NCI-H526 (cell line): ENCODE data around the gene ITCH.
"Not testable (repeated sequence)": the region's sequence is repeated elsewhere in the genome, so short reads cannot be mapped to it uniquely, and the experiment has no call there.

Experiments used
- DNase-seq, 2 experiments: peaks; one replicate each; lab custom pipeline; 2025; lab: John Stamatoyannopoulos, UW

Gene ITCH

DNA sequence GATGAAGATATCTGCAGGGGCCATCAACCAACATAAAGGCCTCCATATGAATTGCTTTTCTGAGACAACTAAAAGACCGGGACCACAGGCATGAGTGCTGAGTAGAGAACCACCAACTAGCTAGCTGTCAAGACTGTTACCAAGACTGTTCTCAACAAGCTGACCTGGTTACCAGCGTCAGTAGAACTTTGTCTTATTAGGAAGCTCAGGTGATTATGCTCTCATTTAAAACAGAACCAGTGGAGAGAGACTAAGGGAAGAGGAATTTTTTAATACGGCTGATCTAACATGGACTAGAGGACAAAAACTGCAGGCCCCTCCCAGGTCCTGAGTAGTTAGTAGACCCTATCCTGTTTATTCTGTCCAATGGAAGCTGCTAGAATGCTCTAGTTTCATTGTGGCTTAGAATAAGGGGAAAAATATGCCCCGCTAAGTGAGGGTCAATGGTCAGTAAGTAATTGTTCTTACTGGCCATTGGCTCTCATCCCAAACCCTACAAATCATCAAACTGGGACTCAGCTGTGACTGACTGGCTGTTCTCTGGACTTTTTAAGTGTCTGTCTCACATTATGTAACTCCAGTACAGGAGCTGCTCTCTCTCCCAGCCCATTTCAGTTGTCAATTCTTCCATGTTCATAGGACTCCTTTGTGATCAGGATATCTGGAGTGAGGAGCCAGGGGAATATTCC lies 149.3 kb downstream of the ITCH start:
- no peak for DNase-seq

DNA sequence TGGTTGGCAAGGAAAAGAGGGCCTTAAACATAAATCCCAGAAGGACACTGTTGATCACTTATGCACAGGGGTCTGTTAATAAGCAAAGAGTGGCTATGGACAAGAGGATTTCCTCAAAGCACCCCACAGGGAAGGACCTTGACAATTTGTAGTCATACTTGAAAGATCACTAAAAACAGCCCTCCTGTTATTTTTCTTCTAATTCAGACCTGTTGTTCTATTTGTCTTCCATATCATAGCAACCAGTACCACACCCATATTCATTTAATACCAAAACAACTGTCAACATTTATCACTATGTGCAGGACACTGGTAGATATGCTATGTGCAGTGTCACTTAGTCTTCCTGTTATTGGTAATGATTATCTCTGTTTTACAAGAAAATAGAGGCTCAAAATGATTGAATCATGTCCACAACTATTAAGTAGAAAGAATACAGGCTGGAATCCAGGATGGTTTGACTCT lies 149.9 kb downstream of the ITCH start:
- DNase-seq: no peak

DNA sequence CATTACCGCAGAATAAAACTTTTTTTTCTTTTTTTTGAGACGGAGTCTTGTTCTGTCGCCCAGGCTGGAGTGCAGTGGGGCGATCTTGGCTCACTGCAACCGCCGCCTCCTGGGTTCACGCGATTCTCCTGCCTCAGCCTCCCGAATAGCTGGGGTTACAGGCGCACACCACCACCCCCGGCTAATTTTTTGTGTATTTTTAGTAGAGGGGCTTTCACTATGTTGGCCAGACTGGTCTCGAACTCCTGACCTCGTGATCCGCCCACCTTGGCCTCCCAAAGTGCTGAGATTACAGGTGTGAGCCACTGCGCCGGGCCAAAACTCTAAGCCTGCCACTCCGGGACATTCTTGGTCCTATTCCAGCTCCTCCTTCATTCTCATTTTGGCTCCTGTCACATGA lies 151.0 kb downstream of the ITCH start:
- DNase-seq: not testable (repeated sequence)

DNA sequence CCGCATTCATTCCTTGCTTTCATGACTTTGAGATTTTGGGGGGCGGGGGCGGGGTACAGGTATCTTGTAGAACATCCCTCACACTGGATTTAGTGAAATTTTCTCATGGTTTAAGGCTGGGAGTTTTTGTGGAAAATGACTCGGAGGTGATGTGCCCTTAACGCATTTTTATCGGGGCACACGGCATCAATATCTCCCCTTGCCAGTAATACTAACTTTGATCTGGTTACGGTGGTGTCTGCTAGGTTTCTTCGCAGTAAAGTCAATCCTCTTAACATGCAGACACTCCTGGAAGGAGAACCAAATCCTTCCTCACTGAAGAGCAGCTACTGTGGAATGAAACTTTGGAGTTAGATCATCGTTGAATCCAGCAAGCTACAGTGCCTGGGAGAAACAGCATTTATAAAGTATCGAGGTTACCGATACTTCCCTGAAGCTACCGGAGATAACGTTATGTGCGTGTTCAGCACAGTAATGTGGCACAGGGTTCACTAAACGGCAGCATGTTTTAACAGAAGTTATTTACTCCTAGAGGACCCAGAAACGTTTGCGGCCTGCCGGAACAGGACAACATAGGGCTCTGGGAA lies 151.9 kb downstream of the ITCH start:
- no peak for DNase-seq

DNA sequence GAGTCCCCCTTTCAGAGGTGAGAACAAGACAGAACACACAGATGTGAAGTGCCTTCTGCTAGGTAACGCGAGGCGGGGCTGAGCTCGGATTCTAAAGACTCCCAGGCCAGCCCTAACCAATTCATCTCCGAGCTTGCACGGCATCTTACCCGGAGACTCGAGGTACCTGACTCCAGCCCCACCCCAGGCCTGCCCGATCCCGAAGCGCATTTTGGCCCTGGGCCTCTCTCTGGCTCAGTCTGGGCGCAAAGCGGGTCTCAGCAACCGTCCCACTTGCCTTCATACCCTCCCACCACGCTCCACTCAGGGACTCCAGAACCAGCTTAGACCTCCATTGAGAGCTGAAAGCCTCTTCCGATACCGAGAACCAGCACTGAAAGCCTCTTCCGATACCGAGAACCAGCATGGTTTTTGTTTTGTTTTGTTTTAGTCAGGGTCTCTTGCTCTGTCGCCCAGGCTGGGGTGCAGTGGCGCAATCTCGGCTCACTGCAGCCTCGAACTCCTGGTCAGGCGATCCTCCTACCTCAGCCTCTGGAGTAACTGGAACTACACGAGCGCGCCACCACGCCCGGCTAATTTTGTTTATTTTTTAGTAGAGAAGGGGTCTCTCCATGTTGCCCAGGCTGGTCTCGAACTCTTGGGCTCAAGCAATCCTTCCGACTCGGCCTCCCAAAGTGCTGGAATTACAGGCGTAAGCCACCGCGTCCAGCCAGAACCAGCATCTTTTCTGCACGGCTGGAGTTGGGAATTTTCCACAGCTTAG lies 152.6 kb downstream of the ITCH start:
- peak; percentile 59 to 85 for DNase-seq

DNA sequence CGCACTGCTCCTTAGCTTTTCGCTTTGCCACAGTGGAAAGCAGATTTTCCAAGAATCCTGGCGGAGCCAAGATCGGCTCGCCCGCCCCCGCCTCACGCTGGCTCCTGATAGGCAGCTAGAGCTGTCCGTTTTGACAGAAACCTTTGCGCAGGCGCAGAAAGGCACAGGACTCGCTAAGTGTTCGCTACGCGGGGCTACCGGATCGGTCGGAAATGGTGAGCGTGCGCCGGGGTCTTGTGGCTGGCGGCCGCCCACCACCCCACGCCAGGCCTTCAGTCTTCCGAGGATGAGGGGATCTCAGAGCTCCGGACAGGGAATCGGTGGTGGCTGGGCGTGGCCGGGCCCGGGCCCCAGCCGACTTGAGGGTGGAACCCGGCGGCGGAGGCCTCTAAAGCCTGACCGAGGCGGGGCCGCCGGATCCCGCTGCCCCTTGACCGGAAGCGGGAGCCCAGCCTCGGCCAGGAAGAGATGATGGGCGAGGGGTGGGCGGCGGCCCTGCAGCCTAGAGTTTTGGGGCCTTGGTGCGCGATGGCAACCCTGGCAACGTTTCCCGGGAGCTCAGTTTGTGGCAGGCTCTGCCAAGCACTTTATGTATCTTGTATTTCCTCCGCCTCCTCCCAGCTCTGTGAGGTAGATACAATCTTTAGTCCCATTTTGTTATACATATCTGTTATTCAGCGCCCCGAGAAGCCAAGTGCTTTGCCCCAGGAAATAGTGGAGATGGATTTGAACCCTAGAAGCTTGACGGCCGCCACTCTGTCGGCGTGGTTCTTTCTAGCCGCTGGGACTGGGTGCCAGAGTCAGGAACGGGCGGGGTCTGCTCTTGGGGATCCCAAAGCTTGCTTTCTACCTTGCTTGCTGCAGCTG lies 153.4 kb downstream of the ITCH start, which contains the start of gene DYNLRB1:
Gene DYNLRB1, plus strand, starts transcription at position 176 of the 867 bp plus-strand sequence. Its CDS starts 37 bp downstream, at position 213.
- peak; percentile 95 to 99 for DNase-seq

DNA sequence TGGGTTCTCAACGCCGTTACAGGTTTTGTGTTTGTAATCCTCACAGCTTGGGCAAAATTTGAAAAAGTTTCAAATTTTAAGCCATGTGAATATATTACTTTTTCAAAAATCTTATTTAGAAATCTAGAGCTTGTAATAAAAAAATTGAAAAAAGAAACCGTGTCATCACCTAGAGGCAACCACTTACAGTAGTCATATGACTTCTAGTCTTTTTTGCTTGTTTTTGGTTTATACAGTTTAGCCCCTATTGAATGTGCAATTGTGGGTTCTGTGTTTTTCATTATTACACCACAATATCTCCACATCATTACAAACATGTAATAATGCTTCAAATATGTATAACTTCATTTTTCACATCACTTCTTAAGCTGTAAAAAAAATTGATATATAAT lies 154.0 kb downstream of the ITCH start:
- no peak for DNase-seq

DNA sequence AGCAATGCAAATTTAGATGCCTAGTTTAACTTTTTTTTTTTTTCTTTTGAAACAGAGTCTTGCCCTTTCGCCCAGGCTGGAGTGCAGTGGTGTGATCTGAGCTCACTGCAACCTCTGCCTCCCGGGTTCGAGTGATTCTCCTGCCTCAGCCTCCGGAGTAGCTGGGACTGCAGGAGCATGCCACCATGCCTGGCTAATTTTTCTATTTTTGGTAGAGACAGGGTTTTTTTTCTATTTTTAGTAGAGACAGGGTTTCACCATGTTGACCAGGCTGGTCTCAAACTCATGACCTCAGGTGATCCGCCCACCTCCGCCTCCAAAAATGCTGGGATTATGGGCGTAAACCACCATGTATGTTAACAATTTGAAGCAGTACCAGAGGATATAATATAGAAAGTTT lies 155.8 kb downstream of the ITCH start:
- not testable (repeated sequence) for DNase-seq

DNA sequence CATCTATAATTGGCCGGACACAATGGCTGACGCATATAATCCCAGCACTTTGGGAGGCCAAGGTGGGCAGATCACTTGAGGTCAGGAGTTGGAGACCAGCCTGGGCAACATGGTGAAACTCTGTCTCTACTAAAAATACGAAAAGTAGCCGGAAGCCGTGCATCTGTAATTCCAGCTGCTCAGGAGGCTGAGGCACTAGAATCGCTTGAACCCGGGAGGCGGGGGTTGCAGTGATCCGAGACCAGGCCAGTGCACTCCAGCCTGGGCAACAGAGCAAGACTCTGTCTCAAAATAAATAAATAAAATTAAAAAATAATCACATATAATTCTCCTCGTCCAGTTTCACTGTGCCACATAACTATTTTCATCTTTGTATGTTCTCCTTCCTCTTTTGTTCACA lies 156.8 kb downstream of the ITCH start:
- not testable (repeated sequence) for DNase-seq

DNA sequence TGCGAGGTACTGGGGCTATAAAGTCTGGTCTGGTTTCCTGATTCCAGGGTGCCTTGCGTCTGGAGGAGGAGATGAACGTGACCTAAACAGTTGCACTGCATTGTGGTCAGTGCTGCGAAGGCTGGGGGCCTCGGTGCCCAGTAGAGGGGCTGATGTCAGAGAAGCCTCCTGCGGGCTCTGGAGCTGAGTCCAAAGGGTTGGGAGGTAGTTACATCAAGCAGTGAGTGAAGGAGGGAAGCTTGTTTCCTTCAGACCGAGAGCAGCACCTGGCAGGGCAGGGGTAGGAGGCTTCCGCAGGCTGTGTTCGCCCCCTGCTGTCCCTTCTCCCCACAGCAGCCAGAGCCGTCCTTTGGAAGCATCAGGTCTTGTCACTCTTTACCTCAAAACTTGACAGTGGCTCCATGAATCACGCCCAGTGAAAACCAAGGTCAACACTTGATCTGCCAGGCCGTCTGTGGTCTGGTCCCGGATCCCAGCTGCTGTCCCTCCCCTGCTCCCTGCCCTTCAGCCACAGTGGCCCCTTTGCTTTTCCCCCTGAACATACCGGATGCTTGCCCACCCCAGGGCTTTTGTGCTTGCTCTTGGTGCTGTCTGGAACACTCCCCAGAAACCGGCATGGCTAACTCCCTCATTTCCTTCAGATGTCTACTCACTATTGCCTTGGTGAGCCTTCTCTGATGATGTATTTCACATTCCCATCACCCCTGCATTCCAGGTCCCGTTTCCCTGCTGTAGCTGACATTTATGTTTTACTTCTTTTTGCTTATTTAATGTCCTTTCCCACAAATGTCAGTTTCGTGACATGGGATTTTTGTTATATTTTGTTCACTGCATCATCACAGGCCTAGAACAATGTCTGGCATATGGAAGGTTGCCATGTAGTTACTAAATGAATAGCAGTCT lies 160.1 kb downstream of the ITCH start:
- peak; percentile 53 to 80 for DNase-seq

DNA sequence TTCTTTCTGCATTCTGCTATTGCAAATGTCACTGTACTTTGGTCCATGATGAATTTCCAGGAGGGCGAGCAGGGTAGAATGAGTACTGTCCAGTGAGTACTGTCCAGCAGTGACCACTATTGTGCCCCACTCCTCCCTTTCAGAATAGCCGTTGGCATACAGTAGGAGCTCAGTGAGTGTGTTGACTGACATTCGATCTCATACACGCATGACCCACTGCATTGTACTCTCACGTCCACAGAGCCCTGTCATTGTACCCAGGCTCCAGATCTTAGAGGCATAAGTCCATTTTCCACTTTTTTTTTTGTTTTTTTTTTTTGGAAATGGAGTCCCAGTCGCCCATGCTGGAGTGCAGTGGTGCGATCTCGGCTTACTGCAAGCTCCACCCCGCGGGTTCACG lies 161.4 kb downstream of the ITCH start:
- DNase-seq: no peak

DNA sequence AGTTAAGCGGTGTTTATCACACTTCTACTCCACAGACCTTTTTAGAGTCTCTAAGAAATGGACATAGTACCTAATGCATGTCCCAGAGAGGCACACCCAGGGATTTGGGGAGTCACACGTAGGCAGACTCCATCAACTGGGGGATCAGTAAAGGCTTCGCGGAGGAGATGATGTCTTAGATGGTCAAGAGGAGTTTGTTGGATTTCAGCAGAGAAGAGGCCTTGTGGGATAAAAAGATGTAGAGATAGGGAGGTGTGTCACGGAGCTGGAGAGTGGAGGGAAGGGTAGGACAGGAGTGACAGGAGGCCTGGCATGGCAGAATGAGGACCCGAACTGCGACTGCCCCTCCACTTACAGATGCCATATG lies 162.3 kb downstream of the ITCH start:
- DNase-seq: no peak

DNA sequence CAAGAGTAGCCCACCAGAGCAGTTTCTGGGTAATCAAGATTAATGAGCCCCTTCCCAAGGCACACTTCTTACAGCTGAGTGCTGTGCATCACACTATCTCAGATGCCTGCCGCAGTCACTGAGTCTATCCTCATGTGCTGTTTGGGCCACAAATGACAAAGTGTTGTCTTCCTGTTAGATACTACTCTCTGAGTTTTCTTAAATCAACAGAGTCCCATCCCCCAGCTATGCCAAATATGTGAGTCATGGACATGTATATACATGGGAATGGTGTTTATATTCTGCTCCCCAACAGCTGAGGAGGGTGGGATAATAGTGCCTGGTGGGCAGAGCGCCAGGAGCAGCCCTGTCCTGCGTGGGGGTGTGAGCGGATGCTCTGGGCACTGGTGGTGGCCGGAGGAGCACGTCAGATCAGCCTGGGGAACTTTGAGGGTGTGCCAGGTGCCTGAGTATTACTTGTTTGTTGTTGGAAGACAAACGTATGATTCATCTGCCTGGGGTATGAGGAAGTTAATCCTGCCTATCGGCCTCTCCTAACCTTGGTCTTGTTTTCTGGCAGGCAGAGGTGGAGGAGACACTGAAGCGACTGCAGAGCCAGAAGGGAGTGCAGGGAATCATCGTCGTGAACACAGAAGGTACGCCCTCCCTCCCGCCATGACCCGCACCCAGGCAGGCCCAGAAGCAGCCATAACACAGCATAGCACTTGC lies 162.8 kb downstream of the ITCH start:
- peak; percentile 42 to 61 for DNase-seq

DNA sequence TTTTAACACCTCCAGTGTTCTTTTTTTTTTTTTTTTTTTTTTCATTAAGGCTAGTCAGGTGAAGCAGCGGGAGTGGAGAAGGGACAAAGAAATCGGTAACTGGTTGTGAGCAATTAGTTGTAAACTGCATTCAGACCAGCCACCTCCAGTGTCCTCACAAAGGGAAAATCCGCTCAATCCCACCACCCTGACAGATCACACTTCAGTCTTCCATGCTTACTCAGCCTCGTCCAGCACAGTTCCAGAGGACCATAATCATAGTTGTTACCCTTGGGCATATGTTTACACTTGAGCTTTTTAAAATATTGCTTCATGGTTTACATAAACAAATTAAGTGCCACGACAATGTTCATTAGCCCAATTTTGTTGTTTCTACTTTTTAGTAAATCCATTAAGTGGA lies 163.4 kb downstream of the ITCH start:
- DNase-seq: no peak

DNA sequence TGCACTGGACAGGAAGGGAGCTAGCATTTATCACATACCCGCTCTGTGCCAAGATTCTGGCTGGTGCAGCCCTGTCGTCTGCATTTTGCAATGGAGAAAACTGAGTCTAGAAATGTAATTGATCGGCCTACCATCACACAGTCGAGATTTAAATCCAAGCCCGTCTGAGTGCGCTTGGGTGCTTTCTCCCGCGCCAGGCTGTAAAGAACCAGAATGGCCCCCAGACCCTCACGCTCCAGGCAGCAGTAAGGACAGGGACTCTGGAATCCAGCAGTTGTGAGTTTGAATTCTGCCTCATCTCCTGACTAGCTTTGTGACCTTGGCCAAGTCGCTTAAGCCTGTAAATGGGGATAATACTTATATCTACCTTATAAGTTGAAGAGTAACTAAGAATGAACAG lies 163.9 kb downstream of the ITCH start:
- no peak for DNase-seq

DNA sequence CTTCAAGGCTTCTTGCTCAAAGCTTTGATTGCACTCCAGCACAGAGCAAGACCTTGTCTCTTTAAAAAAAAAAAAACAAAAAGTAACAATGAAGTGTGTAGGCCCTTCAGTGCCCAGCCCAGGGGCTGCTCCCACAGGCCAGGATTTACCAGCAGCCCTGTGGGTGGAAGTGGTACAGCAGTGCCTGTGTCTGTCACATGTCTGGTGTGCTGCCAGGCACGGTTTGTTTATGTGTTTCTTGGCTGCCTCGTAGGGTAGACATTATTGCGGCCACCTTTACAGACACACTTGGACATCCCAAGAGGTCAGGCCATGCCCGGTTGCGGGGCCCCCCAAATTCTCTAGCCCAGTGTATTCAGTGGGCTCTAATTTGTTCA lies 165.8 kb downstream of the ITCH start:
- DNase-seq: no peak

DNA sequence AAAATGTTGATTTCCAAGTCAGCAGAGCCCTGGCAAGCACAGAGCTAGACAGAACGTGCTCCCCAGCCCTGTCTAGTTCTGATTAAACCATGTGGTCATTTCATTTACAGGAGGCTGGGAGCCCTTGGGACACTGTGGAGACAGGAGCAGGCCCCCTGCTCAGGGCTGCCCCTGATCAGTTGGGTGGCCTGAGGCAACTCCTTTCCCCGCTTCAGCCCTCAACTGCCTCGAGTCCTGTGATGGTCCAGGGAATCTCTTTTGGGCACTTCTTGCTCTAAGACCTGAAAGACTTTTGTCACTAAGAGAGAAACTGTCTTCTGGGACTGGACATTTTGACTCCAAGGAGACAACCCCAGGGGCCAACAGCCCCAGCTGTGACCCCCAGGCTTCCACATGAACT lies 166.7 kb downstream of the ITCH start:
- no peak for DNase-seq

DNA sequence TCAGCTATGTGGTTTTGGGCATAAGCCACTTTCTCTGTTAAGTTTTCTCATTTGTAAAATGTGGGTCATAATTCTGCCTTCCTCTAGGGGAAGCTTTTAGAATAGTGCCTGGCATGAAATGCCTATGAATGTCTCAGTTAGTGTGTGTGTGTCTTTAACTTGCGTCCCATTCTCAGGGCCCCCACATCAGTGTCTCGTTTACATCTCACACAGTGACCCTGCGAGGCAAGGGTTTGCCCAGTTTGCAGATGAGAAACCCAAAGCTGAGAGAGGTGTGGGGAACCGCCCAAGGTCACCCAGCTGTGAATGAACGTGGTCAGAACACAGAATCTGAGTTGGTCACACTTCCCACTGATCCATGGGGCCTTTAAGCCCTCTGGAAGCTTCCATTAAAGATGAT lies 167.3 kb downstream of the ITCH start:
- DNase-seq: no peak

DNA sequence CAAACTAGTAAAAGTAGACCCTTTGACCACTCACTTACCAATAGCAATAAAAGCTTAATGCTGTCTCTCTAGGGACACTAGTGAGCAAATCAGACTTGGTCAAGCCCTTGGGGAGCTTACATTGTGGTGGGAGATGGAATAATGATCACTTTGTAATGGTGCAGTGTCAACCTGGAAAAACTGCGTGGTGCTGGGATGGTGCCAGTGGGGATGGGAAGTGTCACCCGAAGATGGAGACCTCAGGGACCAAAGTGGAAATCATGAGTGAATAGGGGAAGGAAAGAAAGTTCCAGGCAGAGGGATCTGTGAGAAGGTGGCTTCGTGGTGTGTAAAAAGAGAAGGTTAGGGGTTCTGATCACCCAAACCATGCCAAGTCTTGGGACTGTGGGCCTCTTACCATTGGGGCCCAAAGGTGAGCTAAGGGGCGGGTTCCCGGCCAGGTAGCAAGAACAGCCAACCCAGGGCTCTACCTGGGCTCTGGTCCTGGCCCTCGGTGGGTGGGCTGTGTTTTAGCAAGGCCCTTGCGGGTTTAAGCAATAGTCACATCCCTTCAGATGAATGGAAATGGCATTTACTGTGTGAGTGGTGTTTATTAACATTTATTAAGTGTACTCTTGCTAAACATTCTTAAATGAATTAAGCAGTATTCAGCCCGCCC lies 168.7 kb downstream of the ITCH start:
- DNase-seq: no peak

DNA sequence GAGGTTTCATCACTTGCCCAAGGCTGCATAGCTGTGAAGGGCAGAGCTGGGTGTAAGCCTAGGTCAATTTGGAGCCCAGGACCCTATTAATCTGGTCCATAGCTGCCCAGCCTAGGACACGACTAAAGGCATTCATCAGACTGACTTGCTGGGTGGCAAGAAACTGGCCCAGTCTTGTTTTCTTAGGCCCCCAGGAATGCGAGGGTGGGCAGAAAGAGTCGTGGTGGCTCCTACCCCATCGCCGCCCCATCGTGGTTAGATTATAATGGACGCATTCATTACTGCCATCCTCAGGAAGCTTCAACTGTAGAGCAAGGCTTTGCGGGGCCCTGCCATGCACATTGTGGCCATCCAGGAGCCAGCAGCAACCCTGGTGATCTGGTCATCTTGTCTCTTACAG lies 169.2 kb downstream of the ITCH start:
- no peak for DNase-seq
